Activated CD8-positive, alpha-beta T cell treated with anti-CD3 and anti-CD28 coated beads, Interleukin-2, amount 10 ng/mL, durations not matched to agents 7 days and 5 days (primary cell): ENCODE measurements around the gene PRR23E. TPM values are rescaled to one million over a fixed set of nuclear protein-coding genes. Genes with fewer than 3 reads are reported as not detected.

Experiments
- ATAC-seq: fragments of 150-1000 bp; cut with Tn5 transposase; one replicate; pipeline ENCODE4 v1.10.0; 2021; ENCODE audit warnings: moderate library complexity
- CTCF ChIA-PET: fragments of 350-600 bp; sonication (Branson Sonifier 250); formaldehyde crosslinking; loops from one replicate; lab custom pipeline; 2021; ENCODE audit warnings: antibody characterized with exemption; lab: Charles Lee
- POLR2A ChIA-PET: fragments of 350-600 bp; sonication (Branson Sonifier 250); formaldehyde crosslinking; loops from one replicate; lab custom pipeline; 2021; ENCODE audit warnings: antibody characterized with exemption; lab: Charles Lee
- DNase-seq: peaks from one replicate; pipeline ENCODE4 v3.0.0-alpha.2; 2020
- H3K27ac Mint-ChIP-seq: one replicate; pipeline ENCODE4 v1.8.0; 2021; ENCODE audit warnings: mild to moderate bottlenecking, mixed read lengths
- H3K27me3 Mint-ChIP-seq: one replicate; pipeline ENCODE4 v1.8.0; 2021; ENCODE audit warnings: low read depth, mixed read lengths
- H3K36me3 Mint-ChIP-seq: one replicate; pipeline ENCODE4 v1.8.0; 2021; ENCODE audit warnings: low read depth, mixed read lengths
- H3K4me1 Mint-ChIP-seq: one replicate; pipeline ENCODE4 v1.8.0; 2021; ENCODE audit warnings: low read depth, mixed read lengths
- H3K4me3 Mint-ChIP-seq: one replicate; pipeline ENCODE4 v1.8.0; 2021; ENCODE audit warnings: mild to moderate bottlenecking, mixed read lengths
- H3K9me3 Mint-ChIP-seq: one replicate; pipeline ENCODE4 v1.8.0; 2022; ENCODE audit warnings: mixed read lengths; ENCODE audit not compliant: insufficient read depth
- total RNA-seq, 2 experiments: library from RNA; stranded (reverse); gene quantifications; one replicate each; pipeline ENCODE4 v1.2.3, GENCODE V29; 2021

Gene PRR23E
- total RNA-seq, 2 experiments from 2014 or later, result not detected

DNA sequence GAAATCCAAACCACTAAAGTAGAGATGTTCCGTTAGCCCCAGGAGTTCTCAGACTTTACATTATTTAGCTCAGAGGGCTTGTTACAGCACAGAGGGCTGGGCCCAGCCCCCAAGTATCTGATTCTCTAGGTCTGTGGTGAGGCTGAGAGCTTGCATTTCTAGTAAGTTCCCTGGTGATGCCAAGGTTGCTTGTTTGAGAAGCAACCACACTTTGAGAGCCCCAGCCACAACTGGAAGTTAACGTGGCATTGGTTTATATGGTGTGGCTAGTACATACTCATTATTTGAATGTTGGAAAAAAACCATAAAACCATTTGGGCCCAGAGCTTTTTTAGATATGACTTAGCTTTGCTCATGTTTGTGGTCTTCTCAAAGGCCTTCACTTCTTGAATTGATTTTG, 35.9 kb downstream of the PRR23E start:
- ATAC-seq (no peak), DNase-seq (no peak)
- Mint-ChIP-seq H3K9me3 (peaks cover 10% of the 10 kb centered on the region), H3K27ac (no peak overlapping the region), H3K4me1 (peaks cover 6% of the 10 kb centered on the region), H3K4me3 (no peak overlapping the region), H3K36me3 (no peaks in the 10 kb centered on the region), H3K27me3 (peaks cover 6% of the 10 kb centered on the region)
- ChIA-PET POLR2A (no interaction called here), CTCF (no interaction called here)

DNA sequence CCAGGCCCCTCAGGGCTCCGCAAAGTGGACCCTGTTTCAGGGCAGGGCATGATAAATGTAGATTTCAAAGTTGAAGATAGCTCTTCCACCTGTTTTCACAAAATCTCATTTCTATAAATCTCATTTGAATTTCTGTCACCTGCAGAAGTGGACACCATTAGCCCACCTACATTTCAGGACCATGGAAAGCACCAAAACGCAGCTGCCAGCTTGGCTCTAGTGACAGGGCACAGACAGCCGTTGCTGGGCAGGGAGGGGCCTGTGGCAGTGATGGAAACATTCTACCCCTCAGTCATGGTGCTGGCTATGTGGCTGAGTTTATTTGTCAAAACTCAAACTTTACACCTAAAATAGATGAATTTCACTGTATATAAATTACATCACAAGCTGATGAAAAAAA, 40.4 kb downstream of the PRR23E start:
- DNase-seq, result no peak
- no peaks in the 10 kb centered on the region for H3K36me3 Mint-ChIP-seq
- ChIA-PET CTCF (no interaction called here), POLR2A (no interaction called here)
- H3K4me3 Mint-ChIP-seq, result no peak overlapping the region
- no peak overlapping the region for H3K27ac Mint-ChIP-seq
- H3K27me3 Mint-ChIP-seq, result peaks cover 4% of the 10 kb centered on the region
- no peaks in the 10 kb centered on the region for H3K9me3 Mint-ChIP-seq
- no peaks in the 10 kb centered on the region for H3K4me1 Mint-ChIP-seq
- ATAC-seq, result no peak

DNA sequence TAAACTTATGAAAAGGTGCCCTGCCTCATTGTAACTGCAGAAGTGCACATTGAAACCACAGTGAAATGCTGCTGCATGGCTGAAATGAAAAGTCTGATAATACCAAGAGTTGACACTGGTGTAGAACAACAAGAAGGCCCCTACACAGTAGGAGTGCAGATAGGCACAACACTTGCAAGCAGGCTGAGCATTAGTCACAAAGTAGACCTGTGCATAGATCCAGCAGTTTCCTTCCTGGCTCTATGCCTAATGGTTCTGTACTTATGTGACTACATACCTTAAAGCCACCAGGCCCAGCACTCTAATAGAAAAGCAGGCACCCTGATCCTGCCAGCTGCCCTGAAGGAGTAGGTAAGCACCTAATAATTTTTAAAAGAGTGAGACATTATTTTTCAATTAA, 41.8 kb downstream of the PRR23E start:
- DNase-seq (no peak), ATAC-seq (no peak)
- Mint-ChIP-seq H3K27ac (no peak overlapping the region), H3K4me1 (no peaks in the 10 kb centered on the region), H3K36me3 (no peaks in the 10 kb centered on the region), H3K9me3 (no peaks in the 10 kb centered on the region), H3K4me3 (no peak overlapping the region), H3K27me3 (peaks cover 4% of the 10 kb centered on the region)
- ChIA-PET POLR2A (no interaction called here), CTCF (no interaction called here)

- Mint-ChIP-seq H3K4me3 (no peak overlapping the region), H3K27ac (no peak overlapping the region), H3K9me3 (no peaks in the 10 kb centered on the region), H3K27me3 (peaks cover 4% of the 10 kb centered on the region), H3K4me1 (no peaks in the 10 kb centered on the region), H3K36me3 (no peaks in the 10 kb centered on the region)
- ChIA-PET CTCF (no interaction called here), POLR2A (interaction anchor here (0.8 kb wide), 1 partner anchor 1111 kb away, joined by 3 read pairs; no protein-coding TSS in a partner anchor)
- ATAC-seq (no peak), DNase-seq (no peak)
These were observed 42.8 kb downstream of the PRR23E start for GRCh38 chr3:127235706-127236105.

- H3K9me3 Mint-ChIP-seq, result peaks cover 12% of the 10 kb centered on the region
- no peaks in the 10 kb centered on the region for H3K36me3 Mint-ChIP-seq
- ATAC-seq (no peak), DNase-seq (no peak)
- H3K27me3 Mint-ChIP-seq, result peaks cover 7% of the 10 kb centered on the region
- H3K27ac Mint-ChIP-seq, result no peak overlapping the region
- no peak overlapping the region for H3K4me3 Mint-ChIP-seq
- CTCF ChIA-PET, result no interaction called here
- H3K4me1 Mint-ChIP-seq, result no peaks in the 10 kb centered on the region
- POLR2A ChIA-PET, result no interaction called here
These were observed 44.9 kb downstream of the PRR23E start for GRCh38 chr3:127237835-127238234.

DNA sequence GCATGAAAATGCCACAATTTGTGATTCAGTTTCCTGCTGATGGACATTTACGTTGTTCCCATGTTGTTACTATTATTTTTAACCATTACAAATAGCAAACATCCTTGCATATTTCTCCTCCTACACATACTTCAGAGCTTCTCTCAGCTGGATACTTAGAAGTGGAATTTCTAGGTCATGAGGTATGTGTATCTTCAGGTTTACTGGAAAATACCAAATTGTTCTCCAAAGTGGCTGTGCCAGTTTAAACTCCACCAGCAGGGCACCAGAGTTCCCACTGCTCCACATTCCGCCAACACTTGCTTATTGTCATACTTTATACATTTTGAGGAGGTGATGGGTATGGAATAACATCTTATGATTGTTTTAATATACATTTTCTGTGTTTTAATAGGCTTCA, 45.7 kb downstream of the PRR23E start:
- ATAC-seq, result no peak
- CTCF ChIA-PET, result no interaction called here
- DNase-seq, result no peak
- no peak overlapping the region for H3K27ac Mint-ChIP-seq
- peaks cover 7% of the 10 kb centered on the region for H3K27me3 Mint-ChIP-seq
- H3K36me3 Mint-ChIP-seq, result no peaks in the 10 kb centered on the region
- POLR2A ChIA-PET, result no interaction called here
- no peaks in the 10 kb centered on the region for H3K4me1 Mint-ChIP-seq
- H3K4me3 Mint-ChIP-seq, result no peak overlapping the region
- peaks cover 12% of the 10 kb centered on the region for H3K9me3 Mint-ChIP-seq

GRCh38 chr3:127247292-127247691, 54.4 kb downstream of the PRR23E start:
- ATAC-seq, result no peak
- POLR2A ChIA-PET, result no interaction called here
- Mint-ChIP-seq H3K36me3 (peaks cover 3% of the 10 kb centered on the region), H3K4me1 (no peaks in the 10 kb centered on the region), H3K27me3 (peaks cover 3% of the 10 kb centered on the region), H3K9me3 (peaks cover 27% of the 10 kb centered on the region), H3K27ac (no peak overlapping the region), H3K4me3 (no peak overlapping the region)
- DNase-seq, result no peak
- CTCF ChIA-PET, result no interaction called here

Other genes with a start within 250 kb of the PRR23E start
- gene PLXNA1, start 210.0 kb upstream of the PRR23E start, total RNA-seq, result 1 to 10 TPM; 2.4 to 2.7 TPM
- gene PRR20G, start 94.9 kb downstream of the PRR23E start, total RNA-seq, result not detected